GM19193 (cell line): ENCODE results near the gene TBC1D9.

Source experiments
- POLR2A ChIP-seq: IDR thresholded peaks from 4 replicates; pipeline ENCODE4 v1.6.1; 2011; ENCODE audit not compliant: insufficient read depth, insufficient read length; ENCODE audit errors: extremely low read depth

The TBC1D9 gene

GRCh38 chr4:140640150-140640748, 115.9 kb downstream of the TBC1D9 start:
- TF ChIP-seq POLR2A, result no peak

- TF ChIP-seq POLR2A, result no peak
These were observed 117.1 kb downstream of the TBC1D9 start for GRCh38 chr4:140639066-140639465.

GRCh38 chr4:140637836-140638235, 118.3 kb downstream of the TBC1D9 start:
- no peak for TF ChIP-seq POLR2A

GRCh38 chr4:140635606-140636005, 120.6 kb downstream of the TBC1D9 start:
- no peak for TF ChIP-seq POLR2A

- no peak for TF ChIP-seq POLR2A
These were observed 122.2 kb downstream of the TBC1D9 start for GRCh38 chr4:140633951-140634350.

- TF ChIP-seq POLR2A, result no peak
These were observed 123.1 kb downstream of the TBC1D9 start for GRCh38 chr4:140633124-140633523.

GRCh38 chr4:140630246-140630645, 125.9 kb downstream of the TBC1D9 start:
- no peak for TF ChIP-seq POLR2A

GRCh38 chr4:140628016-140628415, 128.2 kb downstream of the TBC1D9 start:
- TF ChIP-seq POLR2A, result no peak

GRCh38 chr4:140626661-140627376, 129.4 kb downstream of the TBC1D9 start:
- TF ChIP-seq POLR2A, result no peak

GRCh38 chr4:140622333-140622958, 133.7 kb downstream of the TBC1D9 start:
- no peak for TF ChIP-seq POLR2A

- TF ChIP-seq POLR2A, result no peak
These were observed 135.0 kb downstream of the TBC1D9 start for GRCh38 chr4:140621161-140621560.

- TF ChIP-seq POLR2A, result no peak
These were observed 138.5 kb downstream of the TBC1D9 start for GRCh38 chr4:140617499-140618248.

- TF ChIP-seq POLR2A, result no peak
These were observed 140.7 kb downstream of the TBC1D9 start for GRCh38 chr4:140615451-140615850.

GRCh38 chr4:140612357-140612756, 143.8 kb downstream of the TBC1D9 start:
- TF ChIP-seq POLR2A, result no peak

- TF ChIP-seq POLR2A, result no peak
These were observed 144.3 kb downstream of the TBC1D9 start for GRCh38 chr4:140611854-140612253.
